GM12875 (cell line): ENCODE results near the gene PIK3IP1.
"Not testable (repeated sequence)": the region's sequence is repeated elsewhere in the genome, so short reads cannot be mapped to it uniquely, and the experiment has no call there.

Experiments
- H3K4me3 ChIP-seq: one replicate; pipeline ENCODE4 v1.5.1; 2011; ENCODE audit warnings: low read depth, low read length, control low read depth
- TF ChIP-seq, protein P1 (sequence below): IDR thresholded peaks from 2 replicates; pipeline ENCODE4 v1.5.1; 2011; ENCODE audit warnings: low read depth, mild to moderate bottlenecking, control low read depth, inconsistent platforms, low read length, moderate library complexity, borderline replicate concordance; ENCODE audit not compliant: insufficient read depth

The PIK3IP1 gene

DNA sequence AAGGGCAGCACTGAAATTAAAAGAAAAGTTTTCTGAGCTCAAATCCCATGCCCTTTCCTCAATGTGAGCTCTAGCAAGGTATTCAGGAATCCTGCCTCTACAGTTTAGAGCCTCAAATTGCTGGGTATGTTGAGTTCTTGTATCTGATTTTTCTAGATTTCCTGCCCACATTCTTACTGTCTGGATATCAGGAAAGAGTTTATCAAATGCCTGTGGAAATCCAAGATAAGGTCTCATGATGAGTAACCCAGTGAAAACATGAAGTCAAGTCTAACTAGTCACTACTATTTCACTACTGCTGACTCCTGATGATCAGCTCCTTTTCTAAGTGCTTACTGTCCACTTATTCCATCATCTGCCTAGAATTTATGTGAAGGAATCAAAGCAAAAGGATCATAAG is 50.4 kb downstream of the PIK3IP1 start:
- no peak overlapping the region for H3K4me3 ChIP-seq
- TF ChIP-seq, protein P1, sequence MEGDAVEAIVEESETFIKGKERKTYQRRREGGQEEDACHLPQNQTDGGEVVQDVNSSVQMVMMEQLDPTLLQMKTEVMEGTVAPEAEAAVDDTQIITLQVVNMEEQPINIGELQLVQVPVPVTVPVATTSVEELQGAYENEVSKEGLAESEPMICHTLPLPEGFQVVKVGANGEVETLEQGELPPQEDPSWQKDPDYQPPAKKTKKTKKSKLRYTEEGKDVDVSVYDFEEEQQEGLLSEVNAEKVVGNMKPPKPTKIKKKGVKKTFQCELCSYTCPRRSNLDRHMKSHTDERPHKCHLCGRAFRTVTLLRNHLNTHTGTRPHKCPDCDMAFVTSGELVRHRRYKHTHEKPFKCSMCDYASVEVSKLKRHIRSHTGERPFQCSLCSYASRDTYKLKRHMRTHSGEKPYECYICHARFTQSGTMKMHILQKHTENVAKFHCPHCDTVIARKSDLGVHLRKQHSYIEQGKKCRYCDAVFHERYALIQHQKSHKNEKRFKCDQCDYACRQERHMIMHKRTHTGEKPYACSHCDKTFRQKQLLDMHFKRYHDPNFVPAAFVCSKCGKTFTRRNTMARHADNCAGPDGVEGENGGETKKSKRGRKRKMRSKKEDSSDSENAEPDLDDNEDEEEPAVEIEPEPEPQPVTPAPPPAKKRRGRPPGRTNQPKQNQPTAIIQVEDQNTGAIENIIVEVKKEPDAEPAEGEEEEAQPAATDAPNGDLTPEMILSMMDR: no peak

DNA sequence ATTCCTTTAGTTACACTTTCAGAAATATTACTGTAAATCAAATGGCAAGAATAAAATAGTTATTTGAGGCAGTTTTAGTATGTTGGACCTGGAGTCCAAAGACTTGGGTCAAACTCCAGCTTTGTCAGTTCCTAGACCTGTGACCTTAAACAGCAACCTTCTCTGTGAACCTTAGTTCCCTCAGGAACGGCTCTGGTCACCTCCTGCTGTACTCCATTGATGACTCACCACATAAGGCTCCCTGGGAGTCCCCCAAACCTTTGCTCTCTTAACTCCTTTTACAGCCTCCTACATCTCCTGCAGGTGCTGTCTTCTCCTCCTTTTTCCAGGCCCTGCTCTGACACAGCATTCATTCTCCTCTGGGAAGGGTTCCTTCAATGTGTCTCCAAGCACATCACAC is 51.1 kb downstream of the PIK3IP1 start:
- no peak overlapping the region for H3K4me3 ChIP-seq
- TF ChIP-seq, protein P1: no peak

DNA sequence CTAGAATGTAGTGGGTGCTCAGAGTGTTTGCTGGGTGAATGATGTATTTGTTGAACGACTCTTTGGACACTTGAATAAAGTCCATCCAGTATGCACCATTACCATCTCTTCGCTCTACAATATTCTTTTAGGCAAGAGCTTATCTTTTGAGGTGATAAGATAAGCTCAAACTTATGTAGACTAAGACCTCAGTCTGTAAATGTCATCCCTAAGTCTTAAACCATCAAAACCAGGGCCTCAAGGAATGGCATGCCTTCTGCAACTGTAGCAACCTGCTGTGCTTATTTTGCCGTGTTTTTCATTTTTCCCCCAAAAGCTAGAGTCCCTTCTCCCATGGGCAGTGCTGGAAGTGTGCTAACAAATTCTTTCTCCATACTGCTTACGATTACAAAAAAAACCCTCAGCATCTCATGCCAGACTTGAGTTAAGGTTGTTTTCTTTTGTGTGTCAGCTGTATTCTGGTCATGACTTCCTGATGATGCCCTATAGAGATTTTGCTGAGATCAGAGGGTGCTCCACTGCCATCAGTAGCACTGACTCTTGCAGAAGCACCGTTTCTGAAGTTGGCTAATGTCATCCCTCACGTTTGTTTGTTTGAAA is 52.4 kb downstream of the PIK3IP1 start:
- TF ChIP-seq, protein P1: no peak
- no peak overlapping the region for H3K4me3 ChIP-seq

DNA sequence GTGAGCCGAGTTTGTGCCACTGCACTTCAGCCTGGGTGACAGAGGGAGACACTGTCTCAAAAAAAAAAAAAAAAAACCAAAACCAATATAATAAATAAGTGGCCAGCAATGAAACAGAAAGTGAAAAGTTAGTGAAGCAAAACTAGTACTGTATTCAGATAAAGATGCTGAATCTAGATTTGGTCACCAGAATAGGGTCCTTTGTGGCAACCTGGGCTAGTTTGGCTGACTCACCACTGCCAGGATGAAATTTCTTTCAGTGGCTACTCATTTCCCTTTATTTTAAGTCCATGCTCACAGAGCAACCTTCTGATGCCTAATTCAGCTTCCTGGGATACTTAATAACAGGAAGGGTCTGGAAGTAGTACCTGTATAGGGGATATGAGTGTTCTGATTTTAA is 54.2 kb downstream of the PIK3IP1 start:
- TF ChIP-seq, protein P1: no peak
- H3K4me3 ChIP-seq: no peak overlapping the region

DNA sequence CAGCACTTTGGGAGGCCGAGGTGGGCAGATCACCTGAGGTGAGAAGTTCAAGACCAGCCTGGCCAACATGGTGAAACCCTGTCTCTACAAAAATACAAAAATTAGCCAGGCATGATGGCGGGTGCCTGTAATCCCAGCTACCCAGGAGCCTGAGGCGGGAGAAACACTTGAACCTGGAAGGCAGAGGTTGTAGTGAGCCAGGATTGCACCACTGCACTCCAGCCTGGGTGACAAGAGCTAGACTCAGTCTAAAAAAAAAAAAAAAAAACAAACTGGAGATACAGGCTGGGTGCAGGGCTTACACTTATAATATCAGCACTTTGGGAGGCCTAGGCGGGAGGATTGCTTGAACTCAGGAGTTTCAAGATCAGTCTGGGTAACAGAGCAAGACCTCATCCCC is 56.2 kb downstream of the PIK3IP1 start:
- not testable (repeated sequence) for H3K4me3 ChIP-seq

DNA sequence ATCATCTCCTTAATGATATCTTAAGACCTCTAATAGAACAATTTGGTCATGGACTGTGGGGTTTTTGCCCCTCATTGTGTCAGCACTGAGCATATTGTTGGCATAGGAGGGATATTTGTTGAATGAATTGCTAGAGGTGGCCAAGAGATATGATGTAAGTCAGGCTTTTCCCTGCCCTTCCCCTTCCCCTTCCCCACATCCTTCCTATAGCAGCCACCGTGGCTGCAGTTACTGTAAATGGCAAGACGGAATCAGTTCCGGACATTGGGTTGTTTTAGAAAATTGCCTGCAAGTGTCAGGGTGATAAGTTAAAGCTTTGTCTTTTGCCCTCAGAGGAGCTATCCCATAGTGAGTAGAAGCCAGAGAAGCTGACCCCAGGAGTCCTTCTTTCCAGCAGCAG is 57.2 kb downstream of the PIK3IP1 start:
- TF ChIP-seq, protein P1: no peak
- H3K4me3 ChIP-seq: no peak overlapping the region

DNA sequence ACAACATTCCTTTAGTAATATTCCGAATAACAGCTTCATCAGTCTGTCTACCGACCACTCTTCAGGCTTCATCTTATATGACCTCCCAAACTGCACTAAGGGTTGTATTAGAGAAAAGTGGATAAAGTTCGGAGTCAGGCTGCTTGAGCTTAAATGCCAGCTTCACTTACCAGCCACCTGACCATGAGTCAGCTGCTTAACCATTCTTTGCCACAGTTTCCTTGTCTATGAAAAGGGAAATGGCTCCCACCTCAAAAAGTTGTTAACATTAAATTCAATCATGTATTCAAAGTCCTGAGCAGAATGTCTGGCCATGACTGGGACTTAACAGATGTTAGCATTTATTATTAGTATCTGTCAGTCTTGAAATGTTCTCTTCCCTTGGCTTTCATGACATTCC is 59.3 kb downstream of the PIK3IP1 start:
- TF ChIP-seq, protein P1: no peak

More for the DNA sequence above, 59.3 kb downstream of the PIK3IP1 start:
- H3K4me3 ChIP-seq: no peak overlapping the region
